Ishikawa (cell line): Measurements from ENCODE around the gene SLC9A4.

Experiments
- CEBPB ChIP-seq: IDR thresholded peaks from 2 replicates; pipeline ENCODE4 v1.6.1; 2012
- CREB1 ChIP-seq: IDR thresholded peaks from 2 replicates; pipeline ENCODE4 v1.6.1; 2012; ENCODE audit warnings: low read depth
- EGR1 ChIP-seq: IDR thresholded peaks from 2 replicates; pipeline ENCODE4 v1.6.1; 2012
- EP300 ChIP-seq: IDR thresholded peaks from 2 replicates; pipeline ENCODE4 v1.6.1; 2012; ENCODE audit warnings: borderline replicate concordance
- FOXM1 ChIP-seq: IDR thresholded peaks from 2 replicates; pipeline ENCODE4 v1.6.1; 2012; ENCODE audit warnings: low read depth, borderline replicate concordance
- MAX ChIP-seq: IDR thresholded peaks from 2 replicates; pipeline ENCODE4 v1.6.1; 2012
- NFIC ChIP-seq: IDR thresholded peaks from 2 replicates; pipeline ENCODE4 v1.6.1; 2012
- RAD21 ChIP-seq: IDR thresholded peaks from 2 replicates; pipeline ENCODE4 v1.6.1; 2012; ENCODE audit warnings: low read depth
- REST ChIP-seq: IDR thresholded peaks from 2 replicates; pipeline ENCODE4 v1.6.1; 2012; ENCODE audit warnings: low read depth, mild to moderate bottlenecking
- TAF1 ChIP-seq: IDR thresholded peaks from 2 replicates; pipeline ENCODE4 v1.6.1; 2012; ENCODE audit warnings: low read depth, mild to moderate bottlenecking
- TCF12 ChIP-seq: IDR thresholded peaks from 2 replicates; pipeline ENCODE4 v1.6.1; 2012; ENCODE audit warnings: low read depth
- TEAD4 ChIP-seq: IDR thresholded peaks from 2 replicates; pipeline ENCODE4 v1.6.1; 2012
- USF1 ChIP-seq: IDR thresholded peaks from 2 replicates; pipeline ENCODE4 v1.6.1; 2012
- YY1 ChIP-seq: IDR thresholded peaks from 2 replicates; pipeline ENCODE4 v1.6.1; 2012; ENCODE audit warnings: low read depth
- ZBTB7A ChIP-seq: IDR thresholded peaks from 2 replicates; pipeline ENCODE4 v1.6.1; 2012; ENCODE audit warnings: low read depth

The SLC9A4 gene

GRCh38 chr2:102484310-102485061 lies 11.5 kb downstream of the SLC9A4 start:
- no peak for TF ChIP-seq FOXM1
- TF ChIP-seq TEAD4, result no peak
- no peak for TF ChIP-seq CREB1
- no peak for TF ChIP-seq TCF12
- no peak for TF ChIP-seq TAF1
- no peak for TF ChIP-seq ZBTB7A
- TF ChIP-seq EP300, result no peak
- TF ChIP-seq USF1, result no peak
- no peak for TF ChIP-seq MAX
- no peak for TF ChIP-seq NFIC
- no peak for TF ChIP-seq CEBPB

- TF ChIP-seq FOXM1 (no peak), ZBTB7A (no peak), REST (no peak), TCF12 (no peak), YY1 (no peak), TAF1 (no peak), EP300 (no peak), TEAD4 (no peak), CEBPB (no peak), MAX (no peak), NFIC (no peak), CREB1 (no peak), USF1 (no peak), EGR1 (no peak), RAD21 (no peak)
Observed at GRCh38 chr2:102485147-102485785, 12.2 kb downstream of the SLC9A4 start.

GRCh38 chr2:102486941-102487702 lies 14.1 kb downstream of the SLC9A4 start:
- TF ChIP-seq EP300, result no peak

GRCh38 chr2:102487761-102488462 lies 14.9 kb downstream of the SLC9A4 start:
- TF ChIP-seq USF1 (peak; percentile 49; the same call in 1 of the 2 replicates), EP300 (peak; percentile 38; the same call in 1 of the 2 replicates), TAF1 (no peak), CEBPB (no peak; the same call in 1 of the 2 replicates), YY1 (0 out of 2 replicates have a peak, but pooled peaks have one; percentile 44), EGR1 (no peak), CREB1 (no peak), FOXM1 (0 out of 2 replicates have a peak, but pooled peaks have one; percentile 18), TEAD4 (no peak), TCF12 (peak; percentile 43; the same call in 1 of the 2 replicates), ZBTB7A (no peak), NFIC (no peak), RAD21 (no peak), MAX (0 out of 2 replicates have a peak, but pooled peaks have one; percentile 26), REST (no peak)
